Measurements from ENCODE around the gene RUNX2.

DNA sequence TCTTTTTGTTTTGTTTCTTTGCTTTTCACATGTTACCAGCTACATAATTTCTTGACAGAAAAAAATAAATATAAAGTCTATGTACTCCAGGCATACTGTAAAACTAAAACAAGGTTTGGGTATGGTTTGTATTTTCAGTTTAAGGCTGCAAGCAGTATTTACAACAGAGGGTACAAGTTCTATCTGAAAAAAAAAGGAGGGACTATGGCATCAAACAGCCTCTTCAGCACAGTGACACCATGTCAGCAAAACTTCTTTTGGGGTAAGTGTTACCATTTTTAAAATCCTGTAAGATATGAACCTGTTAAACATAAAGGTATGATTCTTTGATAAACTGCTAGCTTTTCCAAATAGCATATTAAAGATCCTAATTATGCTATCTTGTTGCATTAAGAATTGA lies 393 bp downstream of the RUNX2 start:
- TF ChIP-seq CTCF (IDR thresholded peaks at IDR 0.05) (no peak), POLR2A (IDR thresholded peaks at IDR 0.05) (no peak)

All from uterus (tissue), 2 donors.